MV-4-11 (cell line): Measurements from ENCODE around the gene TUNAR.

ENCODE experiments used
- DNase-seq: peaks from one replicate; lab custom pipeline; 2025; lab: John Stamatoyannopoulos, UW

Gene TUNAR

DNA sequence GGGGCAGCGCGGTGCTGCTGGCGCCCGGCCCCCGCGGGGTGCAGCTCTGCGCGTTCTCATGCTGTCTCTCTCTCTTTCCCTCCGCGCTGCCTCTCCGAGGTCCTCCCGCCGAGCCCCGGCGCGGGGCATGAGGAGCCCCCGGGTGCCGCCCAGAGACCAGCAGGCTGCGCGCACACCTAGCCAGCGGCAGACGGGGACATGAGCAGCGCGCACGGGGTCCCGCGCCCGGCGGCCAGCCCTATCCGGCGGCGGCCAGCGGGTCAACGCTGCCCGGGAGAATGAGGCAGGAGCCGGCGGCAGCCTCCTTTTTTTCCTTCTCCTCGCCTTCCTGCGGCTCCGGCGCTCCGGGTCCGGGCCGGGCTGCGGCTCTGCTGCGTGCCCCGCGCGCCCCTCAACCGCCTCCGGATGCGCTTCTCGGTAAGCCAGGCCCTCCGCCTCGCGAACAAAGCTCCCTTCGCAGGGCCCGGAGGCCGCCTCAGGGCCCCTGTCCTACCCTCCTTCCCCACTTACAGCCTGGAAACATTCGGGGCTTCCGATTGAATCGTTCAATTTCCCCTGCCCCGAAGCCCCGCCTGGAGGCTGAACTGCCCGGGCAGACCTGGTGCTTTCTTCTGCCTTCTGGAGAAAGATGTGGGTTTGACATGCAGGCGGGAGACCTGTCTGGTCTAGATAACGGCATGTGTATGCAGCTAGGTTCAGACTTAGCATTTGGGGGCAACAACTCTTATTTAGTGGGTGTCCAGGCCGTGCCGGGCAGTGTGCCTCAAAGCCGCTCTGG is at the start of gene TUNAR:
TSS of gene TUNAR (plus strand) at position 72 of the 778 bp plus-strand sequence.
- DNase-seq, result no peak

- no peak for DNase-seq
Measured at GRCh38 chr14:95828649-95829265, 47.9 kb upstream of the TUNAR start.

DNA sequence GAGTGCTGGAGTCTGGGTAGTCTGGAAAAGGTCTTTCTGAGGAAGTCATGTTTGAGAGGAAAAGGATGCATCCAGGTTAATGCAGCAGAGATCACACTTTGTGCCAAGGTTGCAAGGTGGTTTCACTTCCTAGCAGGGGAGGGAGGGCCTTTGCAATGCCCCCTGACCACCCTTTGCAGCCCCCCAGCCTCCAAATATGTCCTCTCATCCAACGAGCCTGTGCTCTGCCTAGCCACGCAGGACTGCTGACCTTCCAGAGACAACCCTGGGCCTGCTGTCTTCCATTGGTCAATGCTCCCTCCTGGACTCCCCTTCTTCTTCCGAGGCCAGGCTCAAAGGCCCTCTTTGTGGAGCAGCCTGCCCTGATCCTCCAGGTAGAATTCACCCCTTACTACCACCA is 47.3 kb upstream of the TUNAR start:
- no peak for DNase-seq

GRCh38 chr14:95830386-95830785 is 46.2 kb upstream of the TUNAR start:
- no peak for DNase-seq

GRCh38 chr14:95831041-95831440 is 45.6 kb upstream of the TUNAR start:
- no peak for DNase-seq

GRCh38 chr14:95831468-95831867 is 45.2 kb upstream of the TUNAR start:
- DNase-seq, result no peak

DNA sequence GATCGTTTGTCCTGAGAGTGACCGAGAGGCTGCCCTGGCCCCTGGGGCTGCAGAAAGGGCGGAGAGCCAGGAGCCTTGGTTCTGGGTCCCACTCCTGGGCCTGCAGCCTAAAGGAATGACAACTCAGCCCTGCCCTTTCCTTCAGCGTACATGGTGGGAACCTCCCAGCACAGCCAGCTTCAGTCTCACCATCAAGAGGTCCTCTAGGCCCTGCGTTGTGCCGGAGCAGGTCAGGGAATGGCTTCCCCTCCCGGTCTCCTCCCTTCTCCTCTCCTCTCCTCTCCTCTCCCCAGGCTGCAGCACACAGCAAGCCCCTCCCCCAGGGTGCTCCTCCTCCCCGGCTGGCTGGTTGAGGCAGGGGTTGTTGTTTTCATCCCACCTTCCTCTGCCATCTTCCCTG is 44.6 kb upstream of the TUNAR start:
- DNase-seq, result no peak

DNA sequence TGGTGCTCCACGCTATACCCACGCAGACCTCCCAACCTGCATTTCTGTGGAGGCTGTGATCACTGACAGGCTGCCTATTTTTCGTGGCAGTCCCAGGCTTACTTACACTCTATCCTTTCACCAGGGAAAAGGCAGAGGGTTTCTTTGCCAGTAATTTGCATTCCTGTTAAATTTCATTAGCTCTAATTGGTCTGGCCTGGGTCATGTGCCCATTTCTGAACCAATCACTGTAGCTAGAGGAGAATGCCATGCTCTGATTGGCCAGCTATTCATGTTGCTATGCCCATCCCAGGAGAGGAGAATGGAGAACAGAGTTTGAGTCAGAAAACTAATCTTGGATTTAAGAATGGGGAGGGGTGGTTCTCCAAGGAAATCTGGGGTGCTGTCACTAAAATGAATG is 43.2 kb upstream of the TUNAR start:
- no peak for DNase-seq

GRCh38 chr14:95834496-95834895 is 42.1 kb upstream of the TUNAR start:
- no peak for DNase-seq

DNA sequence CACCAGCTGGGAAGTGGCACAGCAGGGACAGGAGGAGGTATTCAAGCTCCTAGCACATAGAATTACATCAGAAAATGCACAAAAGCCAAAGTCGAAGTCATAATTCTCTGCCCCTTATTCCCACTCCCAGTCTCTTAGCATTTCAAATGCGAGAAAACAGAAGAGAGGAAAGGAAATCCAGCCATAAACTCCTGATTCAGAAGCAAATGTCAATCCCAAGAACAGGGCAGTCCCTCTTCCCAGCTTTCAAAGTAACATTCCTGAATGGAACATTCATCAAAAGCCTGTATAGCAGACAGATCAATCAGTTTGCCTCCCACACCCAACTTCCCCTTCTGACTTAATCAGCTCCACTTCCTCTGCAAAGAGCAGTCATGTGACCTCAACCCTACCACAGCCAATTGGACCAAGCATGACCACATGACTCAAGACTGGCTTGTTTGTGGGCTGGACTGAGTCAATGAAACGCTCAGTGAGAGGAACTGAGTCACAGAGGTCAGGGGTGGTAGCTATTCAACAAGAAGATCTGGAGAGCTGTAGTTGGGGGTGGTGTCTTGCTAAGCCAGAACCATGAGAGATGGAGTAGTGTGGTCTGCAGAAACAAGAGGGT is 41.4 kb upstream of the TUNAR start:
- DNase-seq, result peak; percentile 79

GRCh38 chr14:95838862-95839261 is 37.8 kb upstream of the TUNAR start:
- DNase-seq, result no peak

GRCh38 chr14:95840094-95840700 is 36.4 kb upstream of the TUNAR start:
- no peak for DNase-seq

DNA sequence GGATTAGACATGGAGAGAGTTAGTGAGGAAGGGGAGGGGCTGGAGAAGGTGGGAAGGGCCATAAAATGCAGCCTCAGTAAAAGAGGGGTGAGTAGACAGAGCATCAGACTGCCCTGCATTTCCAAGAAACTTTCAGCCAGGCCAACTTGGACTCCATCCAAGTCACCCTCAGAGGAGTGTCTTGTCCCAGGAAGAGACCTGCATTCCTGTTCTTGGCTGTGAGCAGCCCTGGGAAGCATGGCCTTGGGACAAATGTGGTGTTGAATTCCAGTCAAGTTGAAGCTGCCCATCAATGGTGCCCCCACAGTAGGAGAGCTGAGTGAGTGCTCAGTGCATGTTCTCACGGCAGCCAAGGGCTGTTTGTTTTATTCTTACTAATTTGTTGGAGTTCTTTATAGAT is 35.0 kb upstream of the TUNAR start:
- no peak for DNase-seq

- DNase-seq, result no peak
Measured at GRCh38 chr14:95849761-95850160, 26.9 kb upstream of the TUNAR start.

DNA sequence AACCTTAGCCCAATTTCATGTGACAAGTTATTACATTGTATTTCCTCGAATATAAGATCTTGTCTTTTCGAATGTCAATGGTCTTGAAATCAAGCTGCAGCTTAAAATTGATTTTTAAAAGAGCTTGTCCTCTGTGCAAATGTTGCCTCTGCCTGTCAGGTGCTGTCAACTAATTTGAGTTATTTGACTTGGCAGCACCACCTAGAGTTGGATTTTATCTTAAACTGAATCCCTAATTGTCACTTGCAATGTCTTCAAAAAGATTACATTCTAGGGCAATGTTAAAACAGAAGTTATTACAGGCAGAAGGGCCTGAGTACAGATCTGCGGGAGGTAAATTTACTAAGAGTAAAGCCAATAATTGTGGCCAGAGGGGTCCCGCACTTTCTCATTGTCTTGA is 26.2 kb upstream of the TUNAR start:
- DNase-seq, result no peak

DNA sequence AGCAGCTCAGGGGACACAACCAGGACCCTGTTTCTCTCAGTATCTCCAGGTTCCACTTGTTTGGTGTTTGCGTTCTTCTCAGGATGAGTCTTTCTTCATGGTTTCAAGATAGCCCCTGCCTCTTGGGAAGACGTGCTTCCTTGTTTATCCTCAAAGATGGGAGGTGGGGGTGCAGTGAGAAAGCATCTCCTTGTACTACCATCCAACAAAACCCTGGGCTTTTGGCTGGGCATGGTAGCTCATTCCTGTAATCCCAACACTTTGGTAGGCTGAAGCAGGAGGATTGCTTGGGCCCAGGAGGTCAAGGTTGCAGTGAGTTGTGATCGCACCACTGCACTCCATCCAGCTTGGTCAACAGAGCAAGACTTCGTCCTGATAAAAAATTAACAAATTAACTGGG is 21.0 kb upstream of the TUNAR start:
- no peak for DNase-seq

DNA sequence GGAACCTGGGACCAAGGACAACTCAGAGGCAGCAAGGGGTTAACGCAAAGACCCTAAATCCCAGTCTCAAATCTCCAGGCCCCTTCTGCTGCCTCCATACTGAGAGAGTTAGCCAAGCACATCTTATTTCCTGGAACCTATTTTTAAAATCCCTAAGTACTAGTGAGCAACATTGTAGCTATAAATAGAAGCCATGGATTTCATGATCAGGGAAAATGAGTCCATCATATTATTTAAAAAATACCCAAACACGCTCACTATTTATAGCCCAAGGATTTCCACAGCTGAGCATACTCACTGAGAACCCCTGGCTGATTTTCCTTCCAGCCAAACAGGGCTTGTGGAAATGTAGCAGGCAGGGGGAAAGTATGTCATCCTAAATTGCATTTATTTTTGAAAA is 19.4 kb upstream of the TUNAR start:
- no peak for DNase-seq

DNA sequence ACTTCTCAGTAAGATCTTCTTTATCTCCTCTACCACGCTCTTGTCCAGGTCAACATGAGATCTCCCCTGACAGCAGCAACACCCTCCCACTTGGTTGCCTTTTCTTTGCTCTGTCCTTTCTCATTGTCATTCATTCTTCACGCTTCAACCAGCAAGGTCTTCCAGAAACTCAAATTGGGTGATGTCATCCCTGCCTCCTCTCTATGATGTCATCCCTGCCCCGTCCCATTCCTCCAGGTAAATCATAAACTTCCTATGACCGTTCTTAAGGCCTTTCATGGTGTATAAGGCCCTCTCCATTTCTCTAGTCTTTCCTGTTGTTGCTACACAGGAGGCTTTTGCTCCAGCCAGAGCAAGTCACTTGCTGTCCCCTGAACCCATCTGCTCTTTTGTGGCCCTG is 17.7 kb upstream of the TUNAR start:
- no peak for DNase-seq

DNA sequence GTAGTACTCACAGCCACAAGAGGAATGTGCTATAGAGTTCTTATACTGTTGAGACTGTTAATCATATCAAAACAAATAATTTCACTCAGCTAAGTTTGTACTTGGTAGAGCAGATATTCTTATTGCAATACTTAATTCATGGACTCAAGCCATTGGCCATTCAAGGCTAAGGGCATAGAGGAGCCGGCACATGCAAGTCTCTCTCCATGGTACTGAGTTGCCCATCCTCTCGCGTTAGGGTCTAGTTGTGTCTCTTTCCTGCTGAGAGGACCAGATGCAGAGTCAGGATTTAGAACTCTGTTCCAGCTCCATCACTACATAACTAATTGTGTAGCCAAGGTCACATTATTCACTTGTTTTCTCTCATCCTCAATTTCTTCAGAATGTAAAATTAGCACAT is 14.4 kb upstream of the TUNAR start:
- DNase-seq, result no peak

- no peak for DNase-seq
Measured at GRCh38 chr14:95863295-95863694, 13.3 kb upstream of the TUNAR start.

- DNase-seq, result no peak
Measured at GRCh38 chr14:95869776-95870175, 6.9 kb upstream of the TUNAR start.

GRCh38 chr14:95870772-95871171 is 5.9 kb upstream of the TUNAR start:
- DNase-seq, result no peak

DNA sequence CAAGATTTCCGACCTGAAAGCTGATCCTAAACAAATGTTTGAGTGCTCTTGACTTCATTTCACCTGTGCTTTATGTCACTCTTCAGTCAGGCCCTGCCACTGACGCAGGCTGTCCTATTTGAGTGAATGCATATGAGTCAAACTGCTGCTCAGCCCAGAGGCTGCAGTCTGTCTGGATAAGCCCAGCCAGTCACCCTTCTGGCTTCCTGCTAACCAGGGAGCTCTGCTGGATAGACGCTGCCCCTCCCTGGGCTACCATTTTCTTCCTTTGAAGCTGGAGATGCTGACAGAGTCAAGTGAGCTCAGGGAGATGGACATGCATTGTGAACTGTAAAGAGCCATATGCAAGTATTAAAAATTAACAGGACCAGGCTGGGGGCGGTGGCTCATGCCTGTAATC is 5.1 kb upstream of the TUNAR start:
- DNase-seq, result no peak
